ENCODE measurements around the gene OR6K6. TPM values are rescaled to one million over a fixed set of nuclear protein-coding genes. Genes with fewer than 3 reads are reported as not detected.

OR6K6 gene
- total RNA-seq, 2 donors from 2014 or later = not detected

DNA sequence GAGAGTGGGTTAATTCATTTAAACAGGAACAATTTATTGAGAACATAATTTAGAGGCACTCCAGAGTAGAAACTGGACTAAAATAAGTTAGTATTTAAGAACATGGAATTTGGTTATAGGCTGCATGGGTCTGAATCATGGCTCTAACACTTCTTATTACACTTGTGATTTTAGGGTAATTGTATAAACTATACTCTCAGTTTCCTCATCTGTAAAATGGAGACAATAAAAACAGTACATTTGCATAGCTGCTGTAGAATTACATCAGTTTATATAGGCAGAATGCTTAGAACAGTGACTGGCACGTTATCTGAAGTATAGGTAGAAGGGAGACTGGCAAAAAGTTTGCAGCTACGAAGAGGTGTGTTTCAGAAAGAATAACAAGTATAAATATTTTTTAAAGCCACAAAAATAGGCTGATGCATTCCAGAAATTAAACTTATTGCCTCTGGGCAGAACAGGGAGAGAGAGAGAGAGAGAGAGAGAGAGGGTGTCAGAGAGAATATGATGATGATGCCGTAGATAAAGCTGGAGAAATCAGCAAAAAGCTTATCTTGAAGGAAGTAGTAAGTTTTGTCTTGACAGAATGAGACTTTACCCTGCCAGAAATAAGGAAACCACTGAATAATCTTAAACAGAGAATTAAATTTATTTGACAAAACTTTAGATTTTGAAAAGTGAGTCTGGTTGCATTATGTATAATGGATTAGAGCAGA, 25.9 kb upstream of the OR6K6 start:
- H3K27me3 ChIP-seq (ENCODE audit: control insufficient read depth, insufficient read depth, low read length, poor library complexity, severe bottlenecking) = no peaks in the 10 kb centered on the region
- no peaks in the 10 kb centered on the region for H3K4me1 ChIP-seq (ENCODE audit: control insufficient read depth, insufficient read depth, low read length)
- no peak overlapping the region for H3K9ac ChIP-seq (ENCODE audit: extremely low read depth, low read length, poor library complexity, severe bottlenecking)
- H3K4me1 Mint-ChIP-seq = peaks cover 2% of the 10 kb centered on the region
- WGBS, 2 experiments (ENCODE audit: insufficient coverage in 1 of 2, insufficient read length in 1 of 2) = 85% methylated on average over 3 of the region's 3 CpGs; no CpG with 5 or more reads in 1 of the 2 experiments
- H3K4me3 Mint-ChIP-seq = no peak overlapping the region
- H3K27ac ChIP-seq (ENCODE audit: low read depth, low read length) = no peak overlapping the region
- H3K9me3 ChIP-seq (ENCODE audit: control insufficient read depth, low read length) = no peaks in the 10 kb centered on the region
- TF ChIP-seq CTCF (conservative IDR thresholded peaks at IDR 0.05) = no peak
- H3K36me3 ChIP-seq (ENCODE audit: control insufficient read depth, insufficient read depth, low read length) = no peaks in the 10 kb centered on the region
- H3K4me3 ChIP-seq (ENCODE audit: low read length) = no peak overlapping the region
- H3K27me3 Mint-ChIP-seq (ENCODE audit: insufficient read depth) = no peaks in the 10 kb centered on the region
- H3K27ac Mint-ChIP-seq = no peak overlapping the region
- H3K9me3 Mint-ChIP-seq = no peaks in the 10 kb centered on the region
- H3K36me3 Mint-ChIP-seq (ENCODE audit: low read depth) = no peaks in the 10 kb centered on the region
- DNase-seq = no peak

DNA sequence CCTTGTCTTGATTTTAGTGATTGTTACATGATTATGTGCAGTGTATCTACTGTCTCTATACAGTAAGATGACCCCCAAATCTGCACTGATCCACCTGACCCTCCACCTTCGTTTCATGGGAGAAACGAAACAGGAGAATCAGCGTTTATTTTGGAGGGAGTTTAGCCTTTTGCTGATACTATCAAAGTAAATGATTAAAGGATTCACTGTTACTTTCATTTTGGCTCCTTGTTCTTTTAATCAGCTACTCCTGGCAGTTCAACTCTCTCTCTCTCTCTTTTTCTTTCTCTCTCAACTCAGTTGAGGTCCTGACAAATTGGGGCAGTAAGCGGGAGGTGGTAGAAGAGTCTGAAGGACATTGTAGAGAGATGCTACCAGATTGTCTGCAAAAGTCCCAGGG, 24.1 kb upstream of the OR6K6 start:
- H3K4me3 Mint-ChIP-seq = no peak overlapping the region
- no peak for TF ChIP-seq CTCF (conservative IDR thresholded peaks at IDR 0.05)
- H3K36me3 Mint-ChIP-seq (ENCODE audit: low read depth) = no peaks in the 10 kb centered on the region
- Histone ChIP-seq H3K36me3 (ENCODE audit: control insufficient read depth, insufficient read depth, low read length) (no peaks in the 10 kb centered on the region), H3K9ac (ENCODE audit: extremely low read depth, low read length, poor library complexity, severe bottlenecking) (no peak overlapping the region), H3K4me3 (ENCODE audit: low read length) (no peak overlapping the region), H3K4me1 (ENCODE audit: control insufficient read depth, insufficient read depth, low read length) (no peaks in the 10 kb centered on the region), H3K9me3 (ENCODE audit: control insufficient read depth, low read length) (no peaks in the 10 kb centered on the region), H3K27ac (ENCODE audit: low read depth, low read length) (no peak overlapping the region), H3K27me3 (ENCODE audit: control insufficient read depth, insufficient read depth, low read length, poor library complexity, severe bottlenecking) (no peaks in the 10 kb centered on the region)
- no peak for DNase-seq
- no peaks in the 10 kb centered on the region for H3K9me3 Mint-ChIP-seq
- no peak overlapping the region for H3K27ac Mint-ChIP-seq
- WGBS, 2 experiments (ENCODE audit: insufficient coverage in 1 of 2, insufficient read length in 1 of 2) = 85 to 100% methylated on average over 1 to 4 of the region's 4 CpGs
- H3K27me3 Mint-ChIP-seq (ENCODE audit: insufficient read depth) = peaks cover 2% of the 10 kb centered on the region
- peaks cover 2% of the 10 kb centered on the region for H3K4me1 Mint-ChIP-seq

DNA sequence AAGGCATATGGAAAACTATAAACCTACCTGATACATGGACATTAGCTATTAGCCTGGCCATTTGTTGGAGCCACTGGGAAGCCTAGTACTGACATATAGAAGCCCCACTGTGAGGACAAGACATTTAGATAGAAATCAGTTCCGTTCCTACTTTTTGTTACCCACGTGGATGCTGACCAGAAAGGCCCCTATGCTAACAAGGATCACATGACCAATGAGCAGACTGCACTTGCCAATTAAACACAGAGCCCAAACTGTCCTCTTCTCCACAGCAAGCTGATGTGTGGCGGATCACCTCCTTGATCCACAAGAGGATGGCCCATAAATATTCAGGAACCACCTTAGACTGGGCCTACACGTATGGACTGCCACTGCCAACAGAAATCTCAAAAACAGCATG, 22.8 kb upstream of the OR6K6 start:
- no peak for TF ChIP-seq CTCF (conservative IDR thresholded peaks at IDR 0.05)
- DNase-seq = no peak
- H3K27ac Mint-ChIP-seq = no peak overlapping the region
- H3K27me3 ChIP-seq (ENCODE audit: control insufficient read depth, insufficient read depth, low read length, poor library complexity, severe bottlenecking) = no peaks in the 10 kb centered on the region
- H3K4me1 Mint-ChIP-seq = peaks cover 2% of the 10 kb centered on the region
- 92% methylated on average over 4 of the region's 4 CpGs for WGBS, 2 experiments (ENCODE audit: insufficient coverage in 1 of 2, insufficient read length in 1 of 2)
- no peaks in the 10 kb centered on the region for H3K36me3 Mint-ChIP-seq (ENCODE audit: low read depth)
- H3K27ac ChIP-seq (ENCODE audit: low read depth, low read length) = no peak overlapping the region
- no peaks in the 10 kb centered on the region for H3K36me3 ChIP-seq (ENCODE audit: control insufficient read depth, insufficient read depth, low read length)
- H3K4me1 ChIP-seq (ENCODE audit: control insufficient read depth, insufficient read depth, low read length) = no peaks in the 10 kb centered on the region
- H3K9me3 ChIP-seq (ENCODE audit: control insufficient read depth, low read length) = no peaks in the 10 kb centered on the region
- peaks cover 2% of the 10 kb centered on the region for H3K27me3 Mint-ChIP-seq (ENCODE audit: insufficient read depth)
- no peaks in the 10 kb centered on the region for H3K9me3 Mint-ChIP-seq
- H3K4me3 Mint-ChIP-seq = no peak overlapping the region
- no peak overlapping the region for H3K4me3 ChIP-seq (ENCODE audit: low read length)
- H3K9ac ChIP-seq (ENCODE audit: extremely low read depth, low read length, poor library complexity, severe bottlenecking) = no peak overlapping the region
